ENCODE measurements around the gene MXRA8.

GRCh38 chr1:1401457-1402010, 43.2 kb upstream of the MXRA8 start:
- TF ChIP-seq, protein P1, sequence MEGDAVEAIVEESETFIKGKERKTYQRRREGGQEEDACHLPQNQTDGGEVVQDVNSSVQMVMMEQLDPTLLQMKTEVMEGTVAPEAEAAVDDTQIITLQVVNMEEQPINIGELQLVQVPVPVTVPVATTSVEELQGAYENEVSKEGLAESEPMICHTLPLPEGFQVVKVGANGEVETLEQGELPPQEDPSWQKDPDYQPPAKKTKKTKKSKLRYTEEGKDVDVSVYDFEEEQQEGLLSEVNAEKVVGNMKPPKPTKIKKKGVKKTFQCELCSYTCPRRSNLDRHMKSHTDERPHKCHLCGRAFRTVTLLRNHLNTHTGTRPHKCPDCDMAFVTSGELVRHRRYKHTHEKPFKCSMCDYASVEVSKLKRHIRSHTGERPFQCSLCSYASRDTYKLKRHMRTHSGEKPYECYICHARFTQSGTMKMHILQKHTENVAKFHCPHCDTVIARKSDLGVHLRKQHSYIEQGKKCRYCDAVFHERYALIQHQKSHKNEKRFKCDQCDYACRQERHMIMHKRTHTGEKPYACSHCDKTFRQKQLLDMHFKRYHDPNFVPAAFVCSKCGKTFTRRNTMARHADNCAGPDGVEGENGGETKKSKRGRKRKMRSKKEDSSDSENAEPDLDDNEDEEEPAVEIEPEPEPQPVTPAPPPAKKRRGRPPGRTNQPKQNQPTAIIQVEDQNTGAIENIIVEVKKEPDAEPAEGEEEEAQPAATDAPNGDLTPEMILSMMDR (IDR thresholded peaks at IDR 0.05), result no peak
- no peak for TF ChIP-seq ZFX (IDR thresholded peaks at IDR 0.05; ENCODE audit: borderline replicate concordance)
